ENCODE results near the gene FOCAD. TPM values are rescaled to one million over a fixed set of nuclear protein-coding genes. Genes with fewer than 3 reads are reported as not detected.
A peak's percentile ranks its signal among the peaks of the same experiment; 100 is the strongest.

FOCAD gene
- total RNA-seq, 1 donor from 2014 or later, result 48.2 TPM

- no peaks in the 10 kb centered on the region for H3K9me3 Mint-ChIP-seq (ENCODE audit: unreplicated experiment)
- FAIRE-seq, result no peak
- no peak for TF ChIP-seq CTCF (IDR thresholded peaks at IDR 0.05; ENCODE audit: insufficient read depth, low read depth, low read length)
- no peak for TF ChIP-seq EZH2 (IDR thresholded peaks at IDR 0.05; ENCODE audit: insufficient read depth, low read length)
- Histone ChIP-seq H3K27ac (ENCODE audit: low read depth, low read length) (no peak overlapping the region), H3K79me2 (ENCODE audit: insufficient read depth, low read length) (no peaks in the 10 kb centered on the region), H3K4me3 (ENCODE audit: insufficient read depth, low read depth, low read length) (no peak overlapping the region), H3K36me3 (ENCODE audit: insufficient read depth, low read length) (no peaks in the 10 kb centered on the region), H3K4me1 (ENCODE audit: insufficient read depth, low read length) (peaks cover 17% of the 10 kb centered on the region), H3K4me2 (ENCODE audit: low read length) (no peak overlapping the region), H3K9me3 (ENCODE audit: insufficient read depth, low read depth, low read length) (no peaks in the 10 kb centered on the region), H3K9ac (ENCODE audit: low read length) (no peak overlapping the region), H3K27me3 (ENCODE audit: insufficient read depth, low read length) (no peaks in the 10 kb centered on the region), H2AFZ (ENCODE audit: low read depth, low read length) (no peak overlapping the region), H4K20me1 (ENCODE audit: insufficient read depth, low read length) (no peaks in the 10 kb centered on the region)
- H3K36me3 Mint-ChIP-seq (ENCODE audit: low read depth, unreplicated experiment), result no peaks in the 10 kb centered on the region
- no peak overlapping the region for H3K27ac Mint-ChIP-seq (ENCODE audit: unreplicated experiment)
- H3K4me1 Mint-ChIP-seq (ENCODE audit: low read depth, unreplicated experiment), result peaks cover 11% of the 10 kb centered on the region
- DNase-seq (ENCODE audit: low read depth), result no peak
- no peak overlapping the region for H3K4me3 Mint-ChIP-seq (ENCODE audit: unreplicated experiment)
- no peaks in the 10 kb centered on the region for H3K27me3 Mint-ChIP-seq (ENCODE audit: low read depth, unreplicated experiment)
These were observed 345.6 kb downstream of the FOCAD start for GRCh38 chr9:21029661-21030060.

- Histone ChIP-seq H3K27me3 (ENCODE audit: insufficient read depth, low read length) (no peaks in the 10 kb centered on the region), H3K4me1 (ENCODE audit: insufficient read depth, low read length) (peaks cover 17% of the 10 kb centered on the region), H3K4me3 (ENCODE audit: insufficient read depth, low read depth, low read length) (peak overlapping the region; percentile 49), H3K9ac (ENCODE audit: low read length) (peak overlapping the region; percentile 39), H3K9me3 (ENCODE audit: insufficient read depth, low read depth, low read length) (no peaks in the 10 kb centered on the region), H3K4me2 (ENCODE audit: low read length) (peak overlapping the region; percentile 81), H3K27ac (ENCODE audit: low read depth, low read length) (no peak overlapping the region), H3K36me3 (ENCODE audit: insufficient read depth, low read length) (no peaks in the 10 kb centered on the region), H3K79me2 (ENCODE audit: insufficient read depth, low read length) (no peaks in the 10 kb centered on the region), H4K20me1 (ENCODE audit: insufficient read depth, low read length) (no peaks in the 10 kb centered on the region), H2AFZ (ENCODE audit: low read depth, low read length) (peak overlapping the region; percentile 90)
- FAIRE-seq (peak; percentile 58), DNase-seq (ENCODE audit: low read depth) (peak; percentile 27)
- H3K9me3 Mint-ChIP-seq (ENCODE audit: unreplicated experiment), result no peaks in the 10 kb centered on the region
- H3K36me3 Mint-ChIP-seq (ENCODE audit: low read depth, unreplicated experiment), result no peaks in the 10 kb centered on the region
- no peak for TF ChIP-seq CTCF (IDR thresholded peaks at IDR 0.05; ENCODE audit: insufficient read depth, low read depth, low read length)
- no peak for TF ChIP-seq EZH2 (IDR thresholded peaks at IDR 0.05; ENCODE audit: insufficient read depth, low read length)
- no peak overlapping the region for H3K27ac Mint-ChIP-seq (ENCODE audit: unreplicated experiment)
- H3K4me1 Mint-ChIP-seq (ENCODE audit: low read depth, unreplicated experiment), result peaks cover 11% of the 10 kb centered on the region
- H3K27me3 Mint-ChIP-seq (ENCODE audit: low read depth, unreplicated experiment), result no peaks in the 10 kb centered on the region
- no peak overlapping the region for H3K4me3 Mint-ChIP-seq (ENCODE audit: unreplicated experiment)
These were observed 346.5 kb downstream of the FOCAD start for GRCh38 chr9:21030389-21031035.

GRCh38 chr9:21031091-21031807, 347.2 kb downstream of the FOCAD start, which contains the start of gene HACD4:
Gene HACD4 (minus strand): TSS chr9:21031640. CDS start chr9:21031590, 50 bp downstream.
- peak within 1 kb of the TSS; percentile 39 for H3K9ac ChIP-seq (ENCODE audit: low read length)

More at GRCh38 chr9:21031091-21031807, 347.2 kb downstream of the FOCAD start, which contains the start of gene HACD4:
- DNase-seq (ENCODE audit: low read depth) (peak; percentile 14), FAIRE-seq (no peak)
- Mint-ChIP-seq H3K4me3 (ENCODE audit: unreplicated experiment) (peak within 1 kb of the TSS; percentile 76), H3K9me3 (ENCODE audit: unreplicated experiment) (no peaks in the 10 kb centered on the region), H3K4me1 (ENCODE audit: low read depth, unreplicated experiment) (peaks cover 11% of the 10 kb centered on the region), H3K36me3 (ENCODE audit: low read depth, unreplicated experiment) (no peaks in the 10 kb centered on the region), H3K27me3 (ENCODE audit: low read depth, unreplicated experiment) (no peaks in the 10 kb centered on the region), H3K27ac (ENCODE audit: unreplicated experiment) (peak within 1 kb of the TSS; percentile 55)
- Histone ChIP-seq H2AFZ (ENCODE audit: low read depth, low read length) (peak within 1 kb of the TSS; percentile 90), H3K79me2 (ENCODE audit: insufficient read depth, low read length) (no peaks in the 10 kb centered on the region), H3K27ac (ENCODE audit: low read depth, low read length) (no peak within 1 kb of the TSS), H3K27me3 (ENCODE audit: insufficient read depth, low read length) (no peaks in the 10 kb centered on the region), H3K36me3 (ENCODE audit: insufficient read depth, low read length) (no peaks in the 10 kb centered on the region), H4K20me1 (ENCODE audit: insufficient read depth, low read length) (no peaks in the 10 kb centered on the region), H3K4me2 (ENCODE audit: low read length) (peak within 1 kb of the TSS; percentile 81), H3K4me1 (ENCODE audit: insufficient read depth, low read length) (peaks cover 17% of the 10 kb centered on the region), H3K9me3 (ENCODE audit: insufficient read depth, low read depth, low read length) (no peaks in the 10 kb centered on the region), H3K4me3 (ENCODE audit: insufficient read depth, low read depth, low read length) (peak within 1 kb of the TSS; percentile 49)
- TF ChIP-seq CTCF (IDR thresholded peaks at IDR 0.05; ENCODE audit: insufficient read depth, low read depth, low read length), result no peak
- no peak for TF ChIP-seq EZH2 (IDR thresholded peaks at IDR 0.05; ENCODE audit: insufficient read depth, low read length)
